HCEC 1CT (cell line): ENCODE measurements around the gene MECP2.
A peak's percentile ranks its signal among the peaks of the same experiment; 100 is the strongest.

Experiments
- DNase-seq: peaks from one replicate; pipeline ENCODE4 v3.0.0-alpha.2; 2017

Gene MECP2

DNA sequence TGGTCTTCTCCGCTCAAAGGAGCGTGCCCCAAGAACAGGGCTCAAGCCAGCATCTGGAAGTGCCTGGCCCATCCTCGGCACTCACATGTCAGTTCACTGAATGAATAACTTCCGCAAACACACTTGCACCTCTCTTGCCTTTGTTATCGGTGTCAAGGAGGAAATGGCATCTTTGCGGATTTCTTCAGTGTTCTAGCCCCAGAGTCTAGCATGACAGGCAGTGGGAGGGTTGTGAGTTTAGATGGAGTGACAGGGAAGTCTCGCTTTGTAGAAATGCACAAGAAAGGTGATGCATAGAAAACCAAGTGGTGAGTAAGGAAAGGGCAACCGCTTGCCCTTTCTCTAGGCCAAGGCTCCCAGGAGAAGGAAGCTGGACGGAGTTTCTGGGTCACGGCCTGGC is 17.6 kb upstream of the MECP2 start:
- DNase-seq = no peak

DNA sequence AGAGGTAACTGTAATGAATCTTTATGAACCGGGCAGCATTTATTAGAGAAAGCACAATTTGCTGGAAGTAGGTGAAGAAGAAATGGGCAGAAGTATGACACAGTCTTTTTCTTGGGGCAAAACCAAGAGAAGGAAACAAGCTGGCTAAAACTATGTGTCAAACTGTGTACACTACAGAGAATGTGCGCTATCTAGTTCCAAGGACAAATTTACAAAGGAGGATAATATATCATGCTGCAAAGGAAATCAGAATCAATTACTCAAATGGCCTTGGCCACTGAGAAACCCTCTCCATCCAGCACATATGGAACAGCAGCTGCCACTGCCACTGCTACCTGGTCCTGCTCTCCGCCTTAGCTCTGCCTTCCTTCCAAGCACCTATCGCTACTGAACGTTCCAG is 17.1 kb upstream of the MECP2 start:
- DNase-seq = no peak

DNA sequence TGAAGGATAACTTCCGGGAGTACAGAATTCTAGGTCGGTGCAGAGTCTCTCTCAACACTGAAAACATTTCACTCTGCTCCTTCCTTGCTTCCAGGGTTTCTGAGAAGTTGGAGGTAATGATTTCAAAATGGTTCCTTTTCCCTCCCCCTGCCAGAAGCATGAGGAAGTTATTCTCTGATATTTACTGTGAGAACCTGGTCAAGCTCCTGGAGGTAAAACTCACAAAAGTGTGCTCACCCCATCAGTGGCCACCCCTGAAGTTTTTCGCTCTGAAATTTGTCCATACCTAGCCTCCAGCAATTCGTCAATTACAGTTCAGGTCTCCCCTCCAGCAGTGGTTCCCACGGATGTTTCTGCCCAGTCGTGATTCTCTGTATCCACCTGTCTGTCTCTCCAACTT is 16.2 kb upstream of the MECP2 start:
- DNase-seq = no peak

DNA sequence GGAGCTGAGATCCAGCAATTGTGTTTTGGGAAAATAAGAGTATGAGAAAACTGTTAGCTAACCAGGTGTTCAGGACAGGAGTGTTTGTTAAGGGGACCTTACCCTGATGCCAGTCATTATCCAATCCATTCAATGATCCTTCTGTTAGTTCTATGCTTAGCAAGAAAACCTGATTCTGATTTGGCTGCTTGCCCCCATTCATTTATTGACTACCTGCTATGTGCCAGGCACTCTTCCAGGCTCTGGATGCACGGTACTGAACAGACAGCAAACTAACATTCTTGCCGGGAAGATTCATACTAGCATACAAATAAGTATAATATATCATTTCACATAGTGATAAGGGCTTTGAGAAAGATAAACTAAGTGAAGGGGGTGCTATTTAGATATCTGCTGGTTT is 1.0 kb upstream of the MECP2 start:
- no peak for DNase-seq

GRCh38 chrX:154097003-154097588 is 421 bp downstream of the MECP2 start:
- DNase-seq = peak; percentile 47

DNA sequence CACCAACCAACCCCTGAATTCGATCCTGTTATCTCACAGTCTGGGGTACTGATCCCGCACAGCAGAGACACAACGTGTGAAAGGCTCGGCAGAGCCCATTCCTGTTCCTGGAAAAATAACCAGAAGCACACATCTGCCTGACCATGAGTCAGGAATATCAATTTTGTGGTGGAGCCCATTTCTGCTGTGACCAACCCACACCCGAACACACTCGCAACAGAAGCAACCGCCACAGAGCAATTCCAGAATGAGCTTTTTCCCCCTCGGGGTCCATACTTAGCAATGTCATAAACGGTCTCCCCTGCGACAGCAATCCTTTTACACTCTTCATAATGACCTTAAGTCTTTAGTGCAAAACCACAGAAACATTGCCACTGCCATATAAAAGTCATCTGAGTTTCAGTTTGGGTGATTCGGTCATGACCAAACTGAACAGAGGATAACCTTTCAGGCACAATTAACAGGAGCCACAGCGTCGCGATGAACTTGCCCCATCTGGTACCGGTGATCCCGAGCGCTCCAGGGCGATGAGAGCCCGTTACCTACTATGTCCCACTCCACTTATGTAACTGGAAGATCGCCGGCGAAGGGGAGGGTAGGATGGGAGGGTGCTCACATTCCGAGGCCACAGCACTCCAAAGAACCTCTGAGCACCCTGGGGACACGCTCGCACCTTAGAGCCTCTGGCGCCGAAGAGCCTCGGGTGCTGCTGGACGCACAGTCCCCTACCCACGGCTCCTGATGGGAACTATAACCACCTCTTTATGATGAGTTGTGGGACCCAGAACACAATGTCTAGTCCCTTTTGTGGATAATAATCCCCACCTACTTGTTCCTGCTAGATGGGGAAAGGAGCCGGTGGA is 1.1 kb downstream of the MECP2 start:
- DNase-seq = peak; percentile 17

- DNase-seq = no peak
Measured at GRCh38 chrX:154094833-154095232, 2.7 kb downstream of the MECP2 start.

DNA sequence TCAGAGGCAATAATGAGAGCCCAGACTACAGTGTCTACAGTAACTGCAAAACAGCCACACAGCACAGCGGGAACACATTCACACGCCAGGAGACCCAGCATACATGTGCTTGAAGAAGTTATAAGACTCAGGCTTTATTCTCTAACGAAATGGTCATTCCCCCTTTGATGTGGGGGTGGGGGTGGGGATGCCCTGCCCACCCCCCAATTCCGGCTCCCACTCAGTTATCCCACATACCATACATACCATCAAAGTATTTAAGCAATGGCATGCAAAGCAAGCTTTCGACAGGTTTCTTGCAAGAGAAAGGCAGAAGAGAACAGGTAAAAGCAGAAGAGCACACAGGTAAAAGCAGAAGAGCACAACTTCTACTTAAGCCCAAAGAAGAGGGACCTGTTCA is 3.6 kb downstream of the MECP2 start:
- DNase-seq = no peak

DNA sequence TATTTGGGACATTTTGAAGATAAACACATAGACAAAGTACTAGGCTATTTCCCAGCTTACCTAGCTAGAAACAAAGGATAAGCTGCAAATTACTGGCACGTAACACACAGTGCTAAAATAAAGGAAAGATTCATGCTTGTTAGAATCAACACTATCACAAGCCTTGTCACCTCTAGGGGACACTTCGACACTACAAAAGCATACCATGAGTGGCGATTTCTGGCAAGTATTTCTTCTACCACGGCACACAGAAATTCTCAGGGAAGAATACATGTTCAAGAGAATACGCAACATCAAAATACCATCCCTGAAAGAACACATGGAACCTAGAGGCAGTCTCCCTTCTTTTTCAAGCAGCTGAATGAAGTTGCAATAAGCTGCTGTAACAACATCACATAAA is 5.1 kb downstream of the MECP2 start:
- no peak for DNase-seq

GRCh38 chrX:154091678-154092077 is 5.8 kb downstream of the MECP2 start:
- DNase-seq = no peak

DNA sequence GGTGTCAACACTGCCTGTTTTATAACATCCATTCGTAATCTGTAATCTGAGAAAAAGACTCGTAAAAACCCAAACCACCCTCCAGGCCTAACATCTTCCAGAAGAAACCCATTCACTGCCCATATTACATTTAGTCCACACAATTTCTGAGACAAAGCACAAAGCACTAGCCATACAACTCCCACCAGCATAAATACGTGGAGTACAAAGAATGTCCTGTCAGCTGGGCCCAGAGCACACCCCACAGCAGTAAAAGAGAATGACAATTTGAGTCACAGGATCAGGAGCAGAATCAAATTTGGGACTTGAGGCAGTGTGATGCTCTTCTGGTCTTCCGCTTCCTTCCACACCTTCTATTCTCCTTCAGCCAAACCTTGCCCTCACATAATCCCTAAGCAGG is 6.8 kb downstream of the MECP2 start:
- no peak for DNase-seq

DNA sequence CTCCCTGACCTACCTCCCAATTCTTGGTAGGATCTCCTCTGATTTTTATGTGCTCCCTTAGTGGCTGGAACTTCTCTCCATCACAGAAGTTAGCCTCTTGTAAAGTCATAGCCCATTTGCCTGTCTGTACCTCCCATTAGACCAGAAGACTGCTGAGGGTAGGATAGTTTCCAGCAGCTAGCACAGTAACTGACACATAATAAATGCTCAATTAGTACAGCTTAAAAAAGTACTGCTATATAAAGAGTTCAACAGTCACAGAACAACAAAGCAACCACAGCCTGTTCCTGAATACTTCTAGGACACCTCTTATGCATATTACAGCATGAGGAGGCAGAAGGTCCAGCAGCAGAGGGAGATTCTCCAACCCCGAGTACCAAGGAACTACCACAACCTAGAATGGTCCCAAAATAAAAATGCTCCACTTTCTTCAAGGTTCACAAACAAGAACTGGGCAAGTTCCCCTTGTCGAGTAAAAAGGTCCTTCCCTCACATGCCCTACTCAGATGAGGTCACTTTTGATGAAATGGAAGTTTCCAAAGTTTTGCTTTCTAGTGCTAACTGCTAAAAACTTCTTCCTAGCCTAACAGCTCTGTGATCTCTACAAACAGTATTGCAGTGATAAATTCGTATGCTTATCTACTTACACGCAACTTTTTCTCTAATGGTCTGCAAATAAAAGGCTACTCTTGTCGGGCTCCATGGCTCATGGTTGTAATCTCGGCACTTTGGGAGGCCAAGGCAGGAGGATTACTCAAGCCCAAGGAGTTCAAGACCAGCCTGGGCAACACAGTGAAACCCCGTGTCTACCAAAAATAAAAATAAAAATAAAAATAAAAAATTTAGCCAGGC is 12.8 kb downstream of the MECP2 start:
- DNase-seq = no peak

GRCh38 chrX:154083126-154083517 is 14.4 kb downstream of the MECP2 start:
- DNase-seq = no peak

GRCh38 chrX:154082396-154083125 is 15.0 kb downstream of the MECP2 start:
- DNase-seq = peak; percentile 68

DNA sequence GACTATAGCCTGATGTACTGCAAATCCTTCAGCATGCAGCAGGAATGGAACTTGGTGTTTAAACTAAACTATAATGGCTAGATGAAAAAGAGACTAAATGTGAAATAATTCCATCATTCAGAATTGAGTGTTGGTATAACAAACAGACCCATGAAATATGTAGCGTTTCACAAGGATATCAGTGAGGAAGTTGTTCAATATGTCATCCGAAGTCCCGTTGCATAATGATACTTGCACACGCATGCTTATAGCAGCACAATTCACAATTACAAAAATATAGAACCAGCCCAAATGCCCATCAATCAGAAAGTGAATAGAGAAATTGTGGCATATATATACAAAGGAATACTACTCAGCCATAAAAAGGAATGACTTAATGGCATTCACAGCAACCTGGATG is 20.4 kb downstream of the MECP2 start:
- no peak for DNase-seq

- DNase-seq = peak; percentile 52
Measured at GRCh38 chrX:154074199-154074598, 23.3 kb downstream of the MECP2 start.

DNA sequence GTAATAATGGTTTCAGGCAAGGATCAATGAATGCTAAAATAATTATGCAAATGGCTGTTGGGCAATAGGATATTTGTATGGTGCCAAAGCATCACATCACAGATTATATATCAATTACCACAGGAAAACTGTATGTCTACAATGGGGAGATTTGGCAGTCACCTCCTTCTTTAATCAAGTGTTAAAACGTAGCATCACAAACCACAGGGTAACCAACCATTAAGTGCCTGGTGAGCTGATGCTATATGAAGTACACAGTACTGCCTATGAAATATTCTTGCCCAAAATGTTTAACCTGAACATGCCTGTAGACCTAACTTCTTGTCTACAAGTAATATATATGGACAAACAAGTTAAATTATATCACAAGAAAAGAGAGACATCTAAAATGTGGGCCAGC is 25.3 kb downstream of the MECP2 start:
- DNase-seq = no peak

DNA sequence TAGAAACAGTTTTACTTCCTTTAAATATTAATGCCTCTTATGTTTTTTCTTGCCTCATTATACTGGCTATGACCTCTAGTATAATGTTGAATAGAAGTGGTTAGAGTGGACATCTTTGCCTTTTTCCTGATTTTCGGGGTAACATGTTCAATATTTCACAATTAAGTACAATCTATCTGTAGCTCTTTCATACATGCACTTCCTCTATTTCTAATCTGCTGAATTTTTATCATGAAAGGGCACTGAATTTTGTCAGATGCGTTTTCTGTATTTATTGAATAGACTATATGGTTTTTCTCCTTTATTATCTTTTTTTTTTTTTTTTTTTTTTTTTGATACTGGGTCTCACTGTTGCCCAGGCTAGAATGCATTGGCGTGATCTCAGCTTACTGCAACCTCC is 29.0 kb downstream of the MECP2 start:
- DNase-seq = no peak

DNA sequence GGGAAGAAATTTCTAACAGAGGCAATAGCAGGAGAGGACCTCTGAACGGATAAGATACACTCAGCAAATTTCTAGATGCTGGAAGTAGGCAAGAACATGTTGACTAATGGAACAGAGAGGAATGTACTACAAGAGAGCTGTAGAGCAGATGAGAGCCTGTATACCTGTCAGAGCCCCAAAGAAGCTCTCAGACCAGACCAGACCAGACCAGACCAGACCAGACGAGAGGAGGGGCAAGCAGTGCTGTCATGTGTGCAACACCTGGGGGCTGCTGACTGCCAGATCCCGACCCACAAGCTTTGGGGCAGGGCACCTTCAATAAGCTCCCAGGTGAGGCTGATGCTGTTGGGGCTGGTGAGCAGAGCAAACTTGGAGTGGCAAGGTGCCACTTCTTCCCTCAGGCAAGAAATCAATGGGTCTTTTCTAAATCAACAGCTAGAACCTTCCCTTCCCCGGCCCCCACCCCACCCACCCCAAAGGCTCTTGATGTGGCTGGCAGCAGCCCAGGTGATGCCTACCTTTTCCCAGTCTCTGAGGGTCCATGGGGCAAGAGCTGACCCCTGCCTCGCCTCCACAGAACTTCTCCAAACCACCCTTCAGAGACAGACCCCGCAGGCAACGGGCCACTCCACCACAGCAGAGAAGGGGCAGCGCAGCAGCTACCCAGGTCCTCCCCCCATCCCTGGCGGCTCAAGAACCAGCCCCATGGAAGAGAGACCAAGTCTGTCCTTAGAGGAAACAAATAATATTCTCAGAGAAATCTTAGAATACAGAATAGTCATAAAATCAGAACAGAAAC is 32.7 kb downstream of the MECP2 start:
- no peak for DNase-seq

DNA sequence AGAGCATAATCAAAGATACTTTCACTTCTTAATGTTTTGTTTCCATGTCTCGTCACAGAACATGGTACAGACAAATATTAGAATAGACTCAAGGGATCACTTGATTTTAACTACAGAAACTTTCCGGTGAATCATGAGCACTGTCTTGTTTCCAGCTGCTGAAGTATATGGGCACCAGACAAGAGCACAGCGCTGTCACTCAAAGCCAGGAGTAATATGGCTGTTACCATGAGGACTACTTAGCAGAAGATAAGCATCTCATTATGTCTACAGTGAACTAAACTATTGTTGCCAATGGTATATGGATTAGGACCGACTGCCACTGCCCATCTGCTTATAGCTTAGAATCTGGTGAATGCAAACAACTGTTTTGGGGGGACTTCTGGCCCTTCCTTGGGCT is 34.3 kb downstream of the MECP2 start:
- no peak for DNase-seq

DNA sequence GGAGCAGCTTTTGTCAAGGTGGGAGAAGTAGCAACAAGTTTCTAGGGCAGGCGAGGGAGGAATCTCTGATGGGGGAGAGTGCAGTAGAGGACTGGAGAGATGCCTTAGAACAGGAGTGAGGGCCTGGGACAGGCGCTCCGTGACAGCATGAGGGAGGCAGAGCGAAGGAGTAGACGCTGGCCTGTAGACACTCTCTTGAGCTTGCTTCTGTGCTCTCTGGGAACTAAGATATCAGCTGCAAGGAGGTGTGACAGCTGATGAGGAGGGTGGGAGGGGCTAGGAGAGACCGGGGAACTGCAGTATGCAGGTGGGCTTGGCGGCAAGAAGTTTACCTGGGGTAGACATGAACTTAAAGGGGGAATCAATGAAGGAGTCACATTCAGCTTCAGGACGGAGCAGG is 35.7 kb downstream of the MECP2 start:
- no peak for DNase-seq

DNA sequence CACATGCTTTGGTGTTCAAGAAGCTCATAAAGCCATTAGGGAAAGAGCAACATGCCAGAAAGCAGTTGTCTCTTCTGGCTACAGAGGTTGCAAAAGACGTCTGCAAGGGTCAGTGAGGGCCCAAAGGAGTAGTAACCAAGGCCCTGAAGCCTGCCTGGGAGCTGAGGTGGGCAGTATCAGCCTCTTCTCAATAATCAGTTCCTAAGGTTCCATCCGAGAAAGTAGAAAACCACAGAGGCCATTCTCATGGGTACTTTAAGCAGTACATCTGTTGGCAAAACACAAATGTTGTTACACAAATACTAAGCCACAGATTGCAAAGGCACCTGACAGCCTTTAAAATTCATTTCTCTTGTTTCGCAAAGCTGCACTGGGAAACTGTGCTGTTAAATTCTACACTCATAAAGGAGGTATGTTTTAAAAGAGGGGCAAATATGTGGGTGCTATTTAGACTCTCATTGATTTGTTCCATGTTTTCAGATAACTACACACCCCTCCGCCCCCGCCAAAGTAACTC is 37.7 kb downstream of the MECP2 start:
- DNase-seq = no peak
